Measurements from ENCODE around the gene MRPL37. TPM values are rescaled to one million over a fixed set of nuclear protein-coding genes. Genes with fewer than 3 reads are reported as not detected.

Gene MRPL37
- total and polyA plus RNA-seq, 9 donors: 36.2 to 86.6 (median 47.9) TPM

DNA sequence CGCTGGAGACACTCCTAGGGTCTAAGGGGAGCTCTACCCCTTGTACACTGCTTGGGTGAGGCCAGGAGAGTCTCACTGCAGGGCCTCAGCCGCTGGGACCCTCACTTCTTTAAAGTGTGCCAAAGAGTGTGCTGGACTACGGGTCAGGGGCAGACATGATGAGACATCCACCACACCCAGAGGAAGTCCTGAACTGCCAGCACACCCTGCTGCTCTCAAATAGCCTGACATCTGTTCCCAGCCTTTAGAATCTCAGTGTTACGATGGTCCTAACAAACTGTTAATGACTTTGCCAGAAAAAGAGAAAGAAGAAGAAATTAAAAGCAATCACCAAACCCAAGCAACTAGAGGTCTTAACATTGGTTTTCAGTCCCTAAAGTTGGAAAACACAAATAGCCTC lies 49.0 kb downstream of the MRPL37 start:
- Histone ChIP-seq H3K4me3 (no peak overlapping the region), H3K27ac (no peak overlapping the region), H3K9me3 (no peaks in the 10 kb centered on the region), H3K4me1 (ENCODE audit: insufficient read depth) (peaks cover 12% of the 10 kb centered on the region), H3K27me3 (no peaks in the 10 kb centered on the region), H3K36me3 (no peaks in the 10 kb centered on the region)
- intact Hi-C loops (cut with DNase I): no loop called here
- TF ChIP-seq, protein P1, sequence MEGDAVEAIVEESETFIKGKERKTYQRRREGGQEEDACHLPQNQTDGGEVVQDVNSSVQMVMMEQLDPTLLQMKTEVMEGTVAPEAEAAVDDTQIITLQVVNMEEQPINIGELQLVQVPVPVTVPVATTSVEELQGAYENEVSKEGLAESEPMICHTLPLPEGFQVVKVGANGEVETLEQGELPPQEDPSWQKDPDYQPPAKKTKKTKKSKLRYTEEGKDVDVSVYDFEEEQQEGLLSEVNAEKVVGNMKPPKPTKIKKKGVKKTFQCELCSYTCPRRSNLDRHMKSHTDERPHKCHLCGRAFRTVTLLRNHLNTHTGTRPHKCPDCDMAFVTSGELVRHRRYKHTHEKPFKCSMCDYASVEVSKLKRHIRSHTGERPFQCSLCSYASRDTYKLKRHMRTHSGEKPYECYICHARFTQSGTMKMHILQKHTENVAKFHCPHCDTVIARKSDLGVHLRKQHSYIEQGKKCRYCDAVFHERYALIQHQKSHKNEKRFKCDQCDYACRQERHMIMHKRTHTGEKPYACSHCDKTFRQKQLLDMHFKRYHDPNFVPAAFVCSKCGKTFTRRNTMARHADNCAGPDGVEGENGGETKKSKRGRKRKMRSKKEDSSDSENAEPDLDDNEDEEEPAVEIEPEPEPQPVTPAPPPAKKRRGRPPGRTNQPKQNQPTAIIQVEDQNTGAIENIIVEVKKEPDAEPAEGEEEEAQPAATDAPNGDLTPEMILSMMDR (IDR thresholded peaks at IDR 0.05): no peak
- TF ChIP-seq POLR2A (IDR thresholded peaks at IDR 0.05) (no peak), EP300 (IDR thresholded peaks at IDR 0.05) (no peak)
- 69 to 76% (median 73%) methylated on average over 4 of the region's 4 CpGs for WGBS, 3 donors
- DNase-seq: no peak

DNA sequence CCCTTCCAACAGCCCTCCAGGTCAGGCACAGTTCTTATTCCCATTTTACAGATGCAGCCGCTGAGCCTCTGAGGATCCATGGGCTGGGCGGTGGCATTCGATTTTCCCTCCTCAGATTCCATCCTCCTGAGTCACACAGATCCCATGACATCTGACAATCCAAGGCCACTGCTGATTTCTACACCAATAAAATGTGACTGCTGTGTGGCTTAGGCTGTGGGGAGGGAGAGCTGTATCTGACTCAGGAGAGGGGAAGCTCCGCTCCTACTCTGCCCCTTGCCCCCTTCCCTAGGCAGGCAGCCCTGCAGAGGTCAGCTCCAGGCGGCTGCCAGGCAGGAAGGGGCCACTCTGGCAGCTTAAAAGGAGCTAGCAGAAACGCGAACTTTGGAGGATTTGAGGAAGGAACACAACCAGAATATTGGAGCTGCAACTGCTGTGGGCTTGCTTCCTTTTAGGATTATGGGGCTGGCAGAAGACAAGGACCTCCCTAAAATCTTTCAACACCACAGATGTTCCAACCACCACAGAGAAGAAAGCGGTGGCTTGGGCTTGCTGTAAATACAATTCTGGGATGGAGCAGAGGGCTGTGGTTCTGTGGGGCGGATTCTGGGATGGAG lies 50.0 kb downstream of the MRPL37 start:
- Histone ChIP-seq H3K4me1 (ENCODE audit: insufficient read depth) (peaks cover 15% of the 10 kb centered on the region), H3K36me3 (no peaks in the 10 kb centered on the region), H3K27ac (no peak overlapping the region), H3K4me3 (no peak overlapping the region), H3K9me3 (no peaks in the 10 kb centered on the region), H3K27me3 (no peaks in the 10 kb centered on the region)
- intact Hi-C loops (cut with DNase I): no loop called here
- TF ChIP-seq, protein P1 (IDR thresholded peaks at IDR 0.05): no peak
- no peak for TF ChIP-seq POLR2A (IDR thresholded peaks at IDR 0.05)
- no peak for DNase-seq
- WGBS, 3 donors: 29 to 41% (median 35%) methylated on average over 9 of the region's 9 CpGs

DNA sequence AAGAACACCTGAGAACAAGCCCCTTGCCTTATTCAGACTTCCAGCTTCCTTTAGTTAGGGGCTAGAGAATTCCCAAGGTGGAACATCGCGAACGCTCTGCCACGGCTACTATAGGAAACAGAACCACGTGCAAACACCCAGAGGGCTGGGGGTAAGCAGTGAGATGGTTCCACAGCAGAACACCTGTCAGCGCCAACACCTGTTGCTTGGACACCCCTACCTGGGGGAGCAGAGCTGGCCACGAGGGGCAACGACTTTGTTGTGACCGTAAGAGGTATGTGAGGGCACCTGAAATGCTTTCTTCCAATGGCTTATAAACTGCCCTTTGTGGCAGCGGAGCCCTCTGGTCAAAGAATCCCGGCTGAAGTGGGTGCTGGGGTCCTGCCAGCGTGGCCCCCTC lies 50.7 kb downstream of the MRPL37 start:
- intact Hi-C loops (cut with DNase I): no loop called here
- TF ChIP-seq, protein P1 (IDR thresholded peaks at IDR 0.05): no peak
- H3K4me3 ChIP-seq: no peak overlapping the region
- no peak overlapping the region for H3K27ac ChIP-seq
- no peak for DNase-seq
- 71 to 80% (median 77%) methylated on average over 12 of the region's 12 CpGs for whole genome bisulfite sequencing, 3 donors
- H3K36me3 ChIP-seq: no peaks in the 10 kb centered on the region
- H3K9me3 ChIP-seq: no peaks in the 10 kb centered on the region
- peaks cover 15% of the 10 kb centered on the region for H3K4me1 ChIP-seq (ENCODE audit: insufficient read depth)
- H3K27me3 ChIP-seq: no peaks in the 10 kb centered on the region

DNA sequence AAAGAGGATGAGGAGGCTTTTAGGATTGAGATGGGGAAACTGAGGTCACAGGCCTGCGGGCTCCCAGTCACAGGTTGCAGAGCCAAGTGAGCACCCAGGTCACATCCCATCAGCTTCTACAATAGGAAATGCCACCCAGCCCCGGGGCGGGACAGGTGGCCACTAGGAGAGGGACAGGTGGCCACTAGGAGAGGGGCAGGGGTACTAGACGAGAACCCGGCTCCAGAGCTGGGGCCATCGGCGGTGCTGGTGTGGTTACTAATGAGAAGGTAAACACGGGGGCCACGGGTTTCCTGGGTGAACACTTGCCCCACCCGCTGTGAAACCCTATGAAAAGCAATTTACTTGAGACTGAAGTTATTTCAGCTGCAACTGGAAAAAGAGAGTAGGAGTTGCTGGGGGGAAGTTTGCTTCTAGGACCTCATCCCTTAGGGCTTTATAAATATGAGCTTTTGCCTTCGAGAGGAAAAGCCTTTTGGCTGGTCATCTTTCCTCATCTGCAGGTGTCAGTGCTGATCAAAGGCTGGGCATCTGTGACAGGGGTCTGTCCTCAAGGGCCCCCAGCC lies 52.5 kb downstream of the MRPL37 start:
- TF ChIP-seq, protein P1 (IDR thresholded peaks at IDR 0.05): no peak
- no peak for TF ChIP-seq EP300 (IDR thresholded peaks at IDR 0.05)
- no peak for TF ChIP-seq POLR2A (IDR thresholded peaks at IDR 0.05)
- Histone ChIP-seq H3K27me3 (no peaks in the 10 kb centered on the region), H3K4me1 (ENCODE audit: insufficient read depth) (peaks cover 18% of the 10 kb centered on the region), H3K27ac (no peak overlapping the region), H3K9me3 (no peaks in the 10 kb centered on the region), H3K4me3 (no peak overlapping the region), H3K36me3 (no peaks in the 10 kb centered on the region)
- no peak for DNase-seq
- 86 to 89% (median 88%) methylated on average over 11 of the region's 11 CpGs for WGBS, 3 donors
- intact Hi-C loops (cut with DNase I): no loop called here

Data from ovary (tissue), 9 donors.